IMR-90 (cell line): Measurements from ENCODE around the gene GCFC2. TPM values are rescaled to one million over a fixed set of nuclear protein-coding genes. Genes with fewer than 3 reads are reported as not detected.
A peak's percentile ranks its signal among the peaks of the same experiment; 100 is the strongest.

Experiments
- ATAC-seq: fragments of 200-7000 bp; cut with Tn5 transposase; 2 replicates; pipeline ENCODE4 v1.9.1; 2020; ENCODE audit warnings: low read depth, mild to moderate bottlenecking, moderate library complexity
- BruUV-seq: library from RNA; stranded (reverse); fragments of 400-500 nt; replicated peaks from 2 replicates; lab custom pipeline; 2021; lab: Mats Ljungman, UMichigan
- CTCF ChIA-PET: fragments of 300-600 bp; formaldehyde crosslinking; extraction: SDS; loops from one replicate; lab custom pipeline; 2021; ENCODE audit warnings: antibody characterized with exemption; lab: Yijun Ruan, JAX
- POLR2A ChIA-PET: fragments of 300-600 bp; sonication (Branson Sonifier 250); formaldehyde crosslinking; loops from one replicate; lab custom pipeline; 2022; ENCODE audit warnings: antibody characterized with exemption; ENCODE audit not compliant: unreplicated experiment; lab: Charles Lee
- DNase-seq: peaks from one replicate; pipeline ENCODE4 v3.0.0; 2013
- H2AFZ ChIP-seq: replicated peaks from 2 replicates; pipeline ENCODE3; 2013; ENCODE audit warnings: low read length, mild to moderate bottlenecking; ENCODE audit not compliant: poor library complexity
- H2AK5ac ChIP-seq: 2 replicates; pipeline ENCODE4 v1.6.1; 2013; ENCODE audit warnings: low read depth, low read length, inconsistent platforms
- H2AK9ac ChIP-seq: replicated peaks from 2 replicates; pipeline ENCODE3; 2013; ENCODE audit warnings: mild to moderate bottlenecking, low read depth, low read length, moderate library complexity; ENCODE audit not compliant: poor library complexity
- H2BK120ac ChIP-seq: 2 replicates; pipeline ENCODE4 v1.6.1; 2013; ENCODE audit warnings: low read depth, low read length, inconsistent platforms
- H2BK15ac ChIP-seq: 3 replicates; pipeline ENCODE4 v1.6.1; 2013; ENCODE audit warnings: low read depth, low read length, inconsistent platforms
- H2BK20ac ChIP-seq: 2 replicates; pipeline ENCODE4 v1.6.1; 2013; ENCODE audit warnings: low read depth, mild to moderate bottlenecking, inconsistent platforms, low read length, moderate library complexity
- H2BK5ac ChIP-seq: 2 replicates; pipeline ENCODE4 v1.6.1; 2013; ENCODE audit warnings: mild to moderate bottlenecking, low read depth, low read length, inconsistent platforms; ENCODE audit not compliant: poor library complexity, severe bottlenecking
- H3K14ac ChIP-seq: replicated peaks from 2 replicates; pipeline ENCODE4 v1.6.1; 2013; ENCODE audit warnings: low read depth, low read length, inconsistent platforms
- H3K18ac ChIP-seq: 2 replicates; pipeline ENCODE4 v1.6.1; 2013; ENCODE audit warnings: low read depth, low read length, control low read depth
- H3K23ac ChIP-seq: 2 replicates; pipeline ENCODE4 v1.6.1; 2013; ENCODE audit warnings: low read depth, low read length, inconsistent platforms
- H3K27ac ChIP-seq: 2 replicates; pipeline ENCODE4 v1.5.1; 2013; ENCODE audit warnings: mild to moderate bottlenecking, control low read depth, low read length; ENCODE audit not compliant: insufficient read depth
- H3K27me3 ChIP-seq: 2 replicates; pipeline ENCODE4 v1.6.1; 2013; ENCODE audit warnings: low read length; ENCODE audit not compliant: control insufficient read depth, insufficient read depth
- H3K36me3 ChIP-seq: 2 replicates; pipeline ENCODE4 v1.6.1; 2013; ENCODE audit warnings: low read length, mixed read lengths; ENCODE audit not compliant: control insufficient read depth, insufficient read depth
- H3K4ac ChIP-seq: 2 replicates; pipeline ENCODE4 v1.6.1; 2013; ENCODE audit warnings: low read depth, low read length, inconsistent platforms
- H3K4me1 ChIP-seq: 2 replicates; pipeline ENCODE4 v1.6.1; 2013; ENCODE audit warnings: low read length, mixed read lengths; ENCODE audit not compliant: control insufficient read depth, insufficient read depth
- H3K4me2 ChIP-seq: 2 replicates; pipeline ENCODE4 v1.6.1; 2013; ENCODE audit warnings: low read depth, mild to moderate bottlenecking, control low read depth, low read length, moderate library complexity
- H3K4me3 ChIP-seq: 2 replicates; pipeline ENCODE4 v1.5.1; 2013; ENCODE audit warnings: low read depth, mild to moderate bottlenecking, control low read depth, low read length, moderate library complexity; ENCODE audit not compliant: insufficient read depth
- H3K56ac ChIP-seq: 2 replicates; pipeline ENCODE4 v1.6.1; 2013; ENCODE audit warnings: low read length, inconsistent platforms; ENCODE audit not compliant: insufficient read depth; ENCODE audit errors: extremely low read depth
- H3K79me1 ChIP-seq, 2 experiments: 2 replicates each; pipeline ENCODE4 v1.6.1; 2013; ENCODE audit warnings: low read length in 2 of 2, inconsistent platforms in 1 of 2, low read depth in 1 of 2
- H3K9ac ChIP-seq: 2 replicates; pipeline ENCODE4 v1.6.1; 2013; ENCODE audit warnings: low read depth, low read length, control low read depth
- H3K9me1 ChIP-seq: 2 replicates; pipeline ENCODE4 v1.6.1; 2013; ENCODE audit warnings: low read length, inconsistent platforms; ENCODE audit not compliant: insufficient read depth
- H3K9me3 ChIP-seq: 2 replicates; pipeline ENCODE4 v1.6.1; 2013; ENCODE audit warnings: low read length; ENCODE audit not compliant: control insufficient read depth, insufficient read depth
- H4K20me1 ChIP-seq: 2 replicates; pipeline ENCODE4 v1.6.1; 2013; ENCODE audit warnings: low read length, inconsistent platforms; ENCODE audit not compliant: insufficient read depth
- H4K5ac ChIP-seq: 2 replicates; pipeline ENCODE4 v1.6.1; 2013; ENCODE audit warnings: mild to moderate bottlenecking, low read depth, low read length, control low read depth
- H4K8ac ChIP-seq, 2 experiments: 2 replicates each; pipeline ENCODE4 v1.6.1; 2013; ENCODE audit warnings: low read depth in 2 of 2, low read length in 2 of 2, control low read depth in 1 of 2, inconsistent platforms in 1 of 2
- H4K91ac ChIP-seq: 2 replicates; pipeline ENCODE4 v1.6.1; 2013; ENCODE audit warnings: low read depth, low read length, inconsistent platforms; ENCODE audit not compliant: insufficient read depth
- BHLHE40 ChIP-seq: fragments of 150-350 bp; IDR thresholded peaks from 2 replicates; pipeline ENCODE4 v1.6.1; 2016; ENCODE audit warnings: mild to moderate bottlenecking, low read depth, low read length
- CEBPB ChIP-seq: IDR thresholded peaks from 2 replicates; pipeline ENCODE4 v1.6.1; 2012; ENCODE audit warnings: low read depth, low read length, improper control_type of control experiment
- CHD1 ChIP-seq: IDR thresholded peaks from 2 replicates; pipeline ENCODE4 v1.6.1; 2012; ENCODE audit warnings: low read depth, low read length, improper control_type of control experiment
- ELK1 ChIP-seq: fragments of 150-350 bp; IDR thresholded peaks from 2 replicates; pipeline ENCODE4 v1.6.1; 2016; ENCODE audit warnings: low read depth, mild to moderate bottlenecking, low read length, moderate library complexity, borderline replicate concordance
- MAFK ChIP-seq: IDR thresholded peaks from 2 replicates; pipeline ENCODE4 v1.6.1; 2012; ENCODE audit warnings: low read depth, low read length, improper control_type of control experiment
- NFE2L2 ChIP-seq: fragments of 150-350 bp; IDR thresholded peaks from 2 replicates; pipeline ENCODE4 v1.6.1; 2016; ENCODE audit warnings: low read depth, mild to moderate bottlenecking, low read length
- POLR2A ChIP-seq: IDR thresholded peaks from 2 replicates; pipeline ENCODE4 v1.6.1; 2012; ENCODE audit warnings: mild to moderate bottlenecking, low read depth, low read length
- RAD21 ChIP-seq: IDR thresholded peaks from 2 replicates; pipeline ENCODE4 v1.6.1; 2012; ENCODE audit warnings: low read length, improper control_type of control experiment
- RCOR1 ChIP-seq: IDR thresholded peaks from 2 replicates; pipeline ENCODE4 v1.6.1; 2012; ENCODE audit warnings: mild to moderate bottlenecking, low read length, improper control_type of control experiment; ENCODE audit not compliant: insufficient replicate concordance
- RFX5 ChIP-seq: IDR thresholded peaks from 2 replicates; pipeline ENCODE4 v1.8.0; 2012; ENCODE audit warnings: low read depth, mild to moderate bottlenecking, low read length, moderate library complexity
- SMC3 ChIP-seq: fragments of 150-350 bp; IDR thresholded peaks from 2 replicates; pipeline ENCODE4 v1.6.1; 2016; ENCODE audit warnings: low read depth, mild to moderate bottlenecking, antibody characterized with exemption, low read length, moderate library complexity
- WGBS, 2 experiments: methylation state at CpG; one replicate each; pipeline versions ENCODE4 v1.1.5 to v1.1.7; 2013; ENCODE audit warnings: missing lambda C conversion rate in 2 of 2; ENCODE audit not compliant: insufficient read length in 1 of 2; ENCODE audit errors: extremely low coverage in 2 of 2; 5-methylcytosine and 5-hydroxymethylcytosine counted together
- dilution Hi-C: fragments of 300-500 bp; cut with HindIII; formaldehyde crosslinking; loops from one replicate; pipeline ENCODE4 v1.14.3; 2018; ENCODE audit warnings: low sequenced_read_pairs; ENCODE audit not compliant: unreplicated experiment
- in situ Hi-C: fragments of 300-500 bp; cut with MboI; formaldehyde crosslinking; loops from 3 replicates; pipeline ENCODE4 v1.14.3; 2019; ENCODE audit warnings: low sequenced_read_pairs, inconsistent platforms, mixed read lengths
- intact Hi-C: fragments of 100-400 bp; cut with micrococcal nuclease; formaldehyde crosslinking; loops from 2 replicates; pipeline ENCODE4 v1.10.0; 2022
- polyA plus RNA-seq, 3 experiments: library from polyadenylated mRNA; depleted of rRNA; stranded (reverse); fragments of >200 nt; gene quantifications; 2 replicates each; pipeline ENCODE4 v1.2.3, GENCODE V29; 2012; ENCODE audit warnings: low replicate concordance in 1 of 3
- total RNA-seq: library from RNA; depleted of rRNA; stranded (reverse); fragments of >200 nt; gene quantifications from 2 replicates; pipeline ENCODE4 v1.2.3, GENCODE V29; 2012
- TF ChIP-seq, protein P1 (sequence below): fragments of 150-350 bp; IDR thresholded peaks from 2 replicates; pipeline ENCODE4 v1.6.1; 2017; ENCODE audit warnings: mild to moderate bottlenecking, antibody characterized with exemption, low read length, low read depth
- TF ChIP-seq, protein P2 (sequence below): conservative IDR thresholded peaks from 2 replicates; pipeline ENCODE4 v1.5.1; 2012; ENCODE audit warnings: mild to moderate bottlenecking, low read depth, low read length, improper control_type of control experiment

Gene GCFC2
- total and polyA plus RNA-seq, 2 of the 4 experiments (the other 2 are of a cell fraction): 6.4 to 10.0 TPM

- TF ChIP-seq SMC3 (no peak), NFE2L2 (no peak), RCOR1 (no peak), RAD21 (0 out of 2 replicates have a peak, but pooled peaks have one; percentile 5), MAFK (no peak), CHD1 (no peak), RFX5 (no peak), CEBPB (no peak), BHLHE40 (no peak), ELK1 (no peak), POLR2A (no peak)
- TF ChIP-seq, protein P1, sequence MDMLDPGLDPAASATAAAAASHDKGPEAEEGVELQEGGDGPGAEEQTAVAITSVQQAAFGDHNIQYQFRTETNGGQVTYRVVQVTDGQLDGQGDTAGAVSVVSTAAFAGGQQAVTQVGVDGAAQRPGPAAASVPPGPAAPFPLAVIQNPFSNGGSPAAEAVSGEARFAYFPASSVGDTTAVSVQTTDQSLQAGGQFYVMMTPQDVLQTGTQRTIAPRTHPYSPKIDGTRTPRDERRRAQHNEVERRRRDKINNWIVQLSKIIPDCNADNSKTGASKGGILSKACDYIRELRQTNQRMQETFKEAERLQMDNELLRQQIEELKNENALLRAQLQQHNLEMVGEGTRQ: no peak
- TF ChIP-seq, protein P2, sequence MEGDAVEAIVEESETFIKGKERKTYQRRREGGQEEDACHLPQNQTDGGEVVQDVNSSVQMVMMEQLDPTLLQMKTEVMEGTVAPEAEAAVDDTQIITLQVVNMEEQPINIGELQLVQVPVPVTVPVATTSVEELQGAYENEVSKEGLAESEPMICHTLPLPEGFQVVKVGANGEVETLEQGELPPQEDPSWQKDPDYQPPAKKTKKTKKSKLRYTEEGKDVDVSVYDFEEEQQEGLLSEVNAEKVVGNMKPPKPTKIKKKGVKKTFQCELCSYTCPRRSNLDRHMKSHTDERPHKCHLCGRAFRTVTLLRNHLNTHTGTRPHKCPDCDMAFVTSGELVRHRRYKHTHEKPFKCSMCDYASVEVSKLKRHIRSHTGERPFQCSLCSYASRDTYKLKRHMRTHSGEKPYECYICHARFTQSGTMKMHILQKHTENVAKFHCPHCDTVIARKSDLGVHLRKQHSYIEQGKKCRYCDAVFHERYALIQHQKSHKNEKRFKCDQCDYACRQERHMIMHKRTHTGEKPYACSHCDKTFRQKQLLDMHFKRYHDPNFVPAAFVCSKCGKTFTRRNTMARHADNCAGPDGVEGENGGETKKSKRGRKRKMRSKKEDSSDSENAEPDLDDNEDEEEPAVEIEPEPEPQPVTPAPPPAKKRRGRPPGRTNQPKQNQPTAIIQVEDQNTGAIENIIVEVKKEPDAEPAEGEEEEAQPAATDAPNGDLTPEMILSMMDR: 0 out of 2 replicates have a peak, but pooled peaks have one; percentile 16
- H3K36me3 ChIP-seq: no peaks in the 10 kb centered on the region
- no peak overlapping the region for H2BK120ac ChIP-seq
- no peak overlapping the region for H4K5ac ChIP-seq
- no peak overlapping the region for H4K91ac ChIP-seq
- H4K8ac ChIP-seq: no peak overlapping the region
- H3K4ac ChIP-seq: no peak overlapping the region
- H2BK5ac ChIP-seq: no peak overlapping the region
- ChIA-PET POLR2A (no interaction called here), CTCF (interaction anchor here (0.8 to 1.4 kb wide), 3 partner anchors 11 to 69 kb away, joined by 3 to 4 read pairs (median 3); no protein-coding TSS in a partner anchor)
- dilution Hi-C loops (no loop called here), intact Hi-C loops (no loop called here), in situ Hi-C loops (no loop called here)
- no peaks in the 10 kb centered on the region for H3K9me1 ChIP-seq
- H3K27ac ChIP-seq: no peak overlapping the region
- H3K9ac ChIP-seq: no peak overlapping the region
- no peak overlapping the region for H3K4me3 ChIP-seq
- no peaks in the 10 kb centered on the region for H3K9me3 ChIP-seq
- no peak overlapping the region for H2BK20ac ChIP-seq
- no peak overlapping the region for H3K23ac ChIP-seq
- H3K4me1 ChIP-seq: no peaks in the 10 kb centered on the region; the same call in 1 of the 2 replicates
- ATAC-seq (no peak), DNase-seq (no peak)
- no peak overlapping the region for H2AFZ ChIP-seq
- H3K18ac ChIP-seq: no peak overlapping the region
- H3K56ac ChIP-seq: no peak overlapping the region
- H3K27me3 ChIP-seq: no peaks in the 10 kb centered on the region; the same call in 1 of the 2 replicates
- H3K4me2 ChIP-seq: no peak overlapping the region
- no peak overlapping the region for H2AK5ac ChIP-seq
- WGBS, 2 experiments: 100% methylated on average over 1 of the region's 3 CpGs; no CpG with 5 or more reads in 1 of the 2 experiments
- H2AK9ac ChIP-seq: no peak overlapping the region
- BruUV-seq: no TSS peak
- H3K14ac ChIP-seq: no peak overlapping the region
- H3K79me1 ChIP-seq: no peaks in the 10 kb centered on the region
- H2BK15ac ChIP-seq: no peak overlapping the region
- no peaks in the 10 kb centered on the region for H4K20me1 ChIP-seq
Observed at GRCh38 chr2:75716406-75716805, 5.7 kb upstream of the GCFC2 start.
